ENCODE data around the gene WDR90.

Gene WDR90

GRCh38 chr16:629185-629832, 19.9 kb upstream of the WDR90 start:
- no peaks in the 10 kb centered on the region for H3K36me3 ChIP-seq (ENCODE audit: control insufficient read depth, insufficient read depth, low read length)
- H3K9me3 ChIP-seq (ENCODE audit: control insufficient read depth, low read length) = no peaks in the 10 kb centered on the region
- TF ChIP-seq CTCF (IDR thresholded peaks at IDR 0.05) = no peak
- no peak overlapping the region for H3K9ac ChIP-seq
- H3K79me2 ChIP-seq = no peaks in the 10 kb centered on the region
- no peak overlapping the region for H2AFZ ChIP-seq
- no peak overlapping the region for H3K4me3 ChIP-seq (ENCODE audit: low read depth, low read length)
- no peak overlapping the region for H3K27ac ChIP-seq
- no peak overlapping the region for H3K4me2 ChIP-seq (ENCODE audit: low read length)
- H3K4me1 ChIP-seq = no peaks in the 10 kb centered on the region
- H3K27me3 ChIP-seq (ENCODE audit: control insufficient read depth, insufficient read depth, low read length) = no peaks in the 10 kb centered on the region

GRCh38 chr16:629833-630248, 19.3 kb upstream of the WDR90 start:
- Histone ChIP-seq H3K4me2 (ENCODE audit: low read length) (no peak overlapping the region), H2AFZ (no peak overlapping the region), H3K27me3 (ENCODE audit: control insufficient read depth, insufficient read depth, low read length) (no peaks in the 10 kb centered on the region), H3K79me2 (no peaks in the 10 kb centered on the region), H3K9me3 (ENCODE audit: control insufficient read depth, low read length) (no peaks in the 10 kb centered on the region), H3K36me3 (ENCODE audit: control insufficient read depth, insufficient read depth, low read length) (no peaks in the 10 kb centered on the region), H3K4me3 (ENCODE audit: low read depth, low read length) (no peak overlapping the region), H3K9ac (no peak overlapping the region), H3K27ac (no peak overlapping the region), H3K4me1 (no peaks in the 10 kb centered on the region)
- no peak for TF ChIP-seq CTCF (IDR thresholded peaks at IDR 0.05)

GRCh38 chr16:630249-630814, 18.8 kb upstream of the WDR90 start:
- Histone ChIP-seq H3K27me3 (ENCODE audit: control insufficient read depth, insufficient read depth, low read length) (no peaks in the 10 kb centered on the region), H3K4me1 (no peaks in the 10 kb centered on the region), H3K9ac (no peak overlapping the region), H3K4me3 (ENCODE audit: low read depth, low read length) (no peak overlapping the region), H2AFZ (no peak overlapping the region), H3K36me3 (ENCODE audit: control insufficient read depth, insufficient read depth, low read length) (no peaks in the 10 kb centered on the region), H3K79me2 (no peaks in the 10 kb centered on the region), H3K4me2 (ENCODE audit: low read length) (no peak overlapping the region), H3K27ac (no peak overlapping the region), H3K9me3 (ENCODE audit: control insufficient read depth, low read length) (no peaks in the 10 kb centered on the region)
- no peak for TF ChIP-seq CTCF (IDR thresholded peaks at IDR 0.05)

- Histone ChIP-seq H3K27me3 (ENCODE audit: control insufficient read depth, insufficient read depth, low read length) (no peaks in the 10 kb centered on the region), H3K9ac (no peak within 1 kb of the TSS), H3K27ac (no peak within 1 kb of the TSS), H3K36me3 (ENCODE audit: control insufficient read depth, insufficient read depth, low read length) (no peaks in the 10 kb centered on the region), H3K9me3 (ENCODE audit: control insufficient read depth, low read length) (no peaks in the 10 kb centered on the region), H3K4me3 (ENCODE audit: low read depth, low read length) (no peak within 1 kb of the TSS), H3K4me2 (ENCODE audit: low read length) (no peak within 1 kb of the TSS), H2AFZ (no peak within 1 kb of the TSS), H3K4me1 (no peaks in the 10 kb centered on the region), H3K79me2 (no peaks in the 10 kb centered on the region)
- TF ChIP-seq CTCF (IDR thresholded peaks at IDR 0.05) = no peak
These were observed 18.3 kb upstream of the WDR90 start, which contains the start of gene WFIKKN1 for GRCh38 chr16:630815-631405. WFIKKN1 (plus strand) TSS chr16:630985; CDS start chr16:631254, 269 bp downstream.
